Muscle layer of duodenum (tissue), 2 donors: ENCODE results near the gene COX5B.
"Not testable (repeated sequence)": the region's sequence is repeated elsewhere in the genome, so short reads cannot be mapped to it uniquely, and the experiment has no call there.

Source experiments
- H3K27ac ChIP-seq: one replicate; pipeline ENCODE4 v1.7.0; 2013; ENCODE audit warnings: mild to moderate bottlenecking, low read length
- H3K27me3 ChIP-seq: one replicate; pipeline ENCODE4 v1.7.0; 2013; ENCODE audit warnings: low read depth, mild to moderate bottlenecking, control low read depth, low read length
- H3K36me3 ChIP-seq, 2 donors: one replicate each; pipeline ENCODE4 v1.7.0; 2013; ENCODE audit warnings: low read length in 2 of 2, control low read depth in 1 of 2, mild to moderate bottlenecking in 1 of 2; ENCODE audit not compliant: insufficient read depth in 2 of 2, control insufficient read depth in 1 of 2
- H3K4me1 ChIP-seq, 2 donors: one replicate each; pipeline ENCODE4 v1.7.0; 2013; ENCODE audit warnings: low read length in 2 of 2, mild to moderate bottlenecking in 2 of 2, control low read depth in 1 of 2, moderate library complexity in 1 of 2; ENCODE audit not compliant: insufficient read depth in 2 of 2, control insufficient read depth in 1 of 2
- H3K4me3 ChIP-seq, 2 donors: one replicate each; pipeline ENCODE4 v1.7.0; 2013; ENCODE audit warnings: low read length in 2 of 2, low read depth in 1 of 2, mild to moderate bottlenecking in 1 of 2
- H3K9me3 ChIP-seq, 2 donors: one replicate each; pipeline ENCODE4 v1.7.0; 2013; ENCODE audit warnings: low read length in 2 of 2, control low read depth in 1 of 2, mild to moderate bottlenecking in 1 of 2; ENCODE audit not compliant: control insufficient read depth in 1 of 2
- donor health status: healthy.

The COX5B gene

GRCh38 chr2:97622976-97623375 is 22.9 kb upstream of the COX5B start:
- H3K4me3 ChIP-seq, H3K36me3 ChIP-seq, H3K27me3 ChIP-seq, H3K4me1 ChIP-seq, H3K27ac ChIP-seq, H3K9me3 ChIP-seq: not testable (repeated sequence)

DNA sequence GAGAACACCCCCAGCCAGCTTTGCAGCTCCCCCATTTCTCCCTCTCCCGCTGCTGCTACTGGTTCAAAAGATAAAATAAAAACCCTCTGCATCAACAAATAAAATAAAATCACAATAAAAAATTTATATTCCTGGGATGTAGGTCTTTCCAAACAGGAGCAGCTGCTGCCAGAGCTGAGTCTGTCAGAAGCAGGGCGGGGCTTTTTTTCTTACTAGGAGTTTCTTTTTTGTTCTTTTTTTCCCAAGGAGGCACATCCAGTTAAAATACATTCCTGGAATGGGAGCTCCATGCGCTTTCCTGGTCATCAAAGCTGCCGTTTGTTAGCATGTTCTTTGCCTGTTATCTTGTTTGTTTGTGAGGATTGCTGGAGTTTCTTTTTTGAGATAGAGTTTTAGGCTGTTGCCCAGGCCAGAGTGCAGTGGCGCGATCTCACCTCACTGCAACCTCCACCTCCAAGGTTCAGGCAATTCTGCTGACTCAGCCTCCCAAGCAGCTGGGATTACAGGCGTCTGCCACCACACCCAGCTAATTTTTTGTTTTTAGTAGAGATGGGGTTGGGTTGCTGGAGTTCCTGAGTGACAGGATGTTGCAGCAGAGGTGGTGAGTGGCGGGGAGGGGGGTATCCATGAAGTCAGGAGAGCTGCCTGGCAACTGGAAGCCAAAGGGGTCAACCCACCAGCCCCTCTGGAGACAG is 20.4 kb upstream of the COX5B start:
- not testable (repeated sequence) for H3K4me3 ChIP-seq, H3K4me1 ChIP-seq, H3K36me3 ChIP-seq, H3K9me3 ChIP-seq, H3K27ac ChIP-seq, H3K27me3 ChIP-seq

- not testable (repeated sequence) for H3K4me1 ChIP-seq, H3K27ac ChIP-seq, H3K27me3 ChIP-seq, H3K36me3 ChIP-seq, H3K4me3 ChIP-seq, H3K9me3 ChIP-seq
Measured at GRCh38 chr2:97626049-97626430, 19.8 kb upstream of the COX5B start.

GRCh38 chr2:97644023-97644717 is 1.7 kb upstream of the COX5B start:
- Histone ChIP-seq H3K27ac (no peak overlapping the region), H3K4me3 (no peak overlapping the region), H3K4me1 (peaks cover 0 to 8% of the 10 kb centered on the region in 2 donors), H3K27me3 (no peaks in the 10 kb centered on the region), H3K9me3 (no peaks in the 10 kb centered on the region), H3K36me3 (peaks cover 20 to 22% of the 10 kb centered on the region in 2 donors)

DNA sequence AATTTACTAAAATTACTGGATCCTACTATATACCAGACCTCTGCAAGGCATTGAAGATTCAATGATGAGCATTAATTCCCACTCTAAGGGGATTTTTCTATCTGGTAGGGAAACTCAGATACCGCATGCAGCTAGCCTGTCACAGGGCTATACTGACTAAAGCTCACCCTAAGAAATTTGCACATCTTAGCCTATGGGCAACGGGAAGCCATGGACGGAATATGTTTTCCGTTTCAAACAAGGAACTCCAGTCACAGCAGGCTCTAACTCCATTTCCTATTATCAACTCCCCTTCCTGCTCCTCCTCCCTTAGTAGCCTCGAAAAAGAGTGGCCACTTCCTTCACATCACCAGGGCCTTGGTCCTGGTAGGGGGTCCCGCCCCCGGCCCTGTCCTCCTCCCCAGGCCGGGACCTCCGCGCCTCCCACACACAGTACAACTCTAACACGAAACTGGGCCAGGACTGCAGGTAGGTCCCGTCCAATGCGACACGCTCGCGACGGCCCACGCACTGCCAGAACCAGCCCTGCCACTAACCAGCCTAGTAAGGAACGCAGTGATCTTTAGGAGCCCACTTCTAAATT is 659 bp upstream of the COX5B start:
- peak overlapping the region; percentile 91 to 98 for H3K4me3 ChIP-seq
- no peaks in the 10 kb centered on the region for H3K27me3 ChIP-seq
- H3K27ac ChIP-seq = peak overlapping the region; percentile 97
- H3K36me3 ChIP-seq = peaks cover 23 to 29% of the 10 kb centered on the region in 2 donors
- no peaks in the 10 kb centered on the region for H3K9me3 ChIP-seq
- H3K4me1 ChIP-seq = peaks cover 0 to 8% of the 10 kb centered on the region in 2 donors

DNA sequence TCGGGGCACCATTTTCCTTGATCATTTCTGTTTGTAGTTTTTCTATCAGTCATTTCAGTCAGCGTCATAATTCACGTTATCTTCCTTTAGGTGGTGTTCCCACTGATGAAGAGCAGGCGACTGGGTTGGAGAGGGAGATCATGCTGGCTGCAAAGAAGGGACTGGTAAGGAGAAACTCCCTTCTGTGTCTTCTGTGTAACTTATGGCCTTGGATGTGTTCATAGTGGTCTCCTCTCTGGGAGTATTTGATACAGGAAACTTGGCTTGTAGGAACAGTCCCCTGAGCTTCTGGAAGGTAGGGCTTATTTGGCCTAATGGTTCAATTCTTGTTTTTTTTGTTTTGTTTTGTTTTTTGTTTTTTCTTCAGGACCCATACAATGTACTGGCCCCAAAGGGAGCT is 1.1 kb downstream of the COX5B start:
- peak overlapping the region; percentile 50 for H3K27ac ChIP-seq
- peak overlapping the region; percentile 91 to 98 for H3K4me3 ChIP-seq
- peaks cover 23 to 29% of the 10 kb centered on the region in 2 donors for H3K36me3 ChIP-seq
- peaks cover 0 to 8% of the 10 kb centered on the region in 2 donors for H3K4me1 ChIP-seq
- no peaks in the 10 kb centered on the region for H3K27me3 ChIP-seq
- no peaks in the 10 kb centered on the region for H3K9me3 ChIP-seq

GRCh38 chr2:97651114-97651513 is 5.3 kb downstream of the COX5B start:
- Histone ChIP-seq H3K27ac (peak overlapping the region; percentile 21), H3K9me3 (peaks cover 0 to 3% of the 10 kb centered on the region in 2 donors), H3K27me3 (no peaks in the 10 kb centered on the region), H3K36me3 (peaks cover 28 to 48% of the 10 kb centered on the region in 2 donors), H3K4me1 (peaks cover 0 to 8% of the 10 kb centered on the region in 2 donors), H3K4me3 (no peak overlapping the region)

GRCh38 chr2:97653473-97653872 is 7.6 kb downstream of the COX5B start:
- peaks cover 30 to 58% of the 10 kb centered on the region in 2 donors for H3K36me3 ChIP-seq
- peaks cover 0 to 3% of the 10 kb centered on the region in 2 donors for H3K9me3 ChIP-seq
- no peaks in the 10 kb centered on the region for H3K4me1 ChIP-seq
- H3K4me3 ChIP-seq = no peak overlapping the region
- H3K27ac ChIP-seq = no peak overlapping the region
- no peaks in the 10 kb centered on the region for H3K27me3 ChIP-seq

- Histone ChIP-seq H3K27ac (no peak overlapping the region), H3K4me1 (no peaks in the 10 kb centered on the region), H3K4me3 (no peak overlapping the region), H3K27me3 (no peaks in the 10 kb centered on the region), H3K9me3 (peaks cover 0 to 3% of the 10 kb centered on the region in 2 donors), H3K36me3 (peaks cover 29 to 58% of the 10 kb centered on the region in 2 donors)
Measured at GRCh38 chr2:97653874-97654273, 8.0 kb downstream of the COX5B start.

- H3K27me3 ChIP-seq = no peaks in the 10 kb centered on the region
- no peak overlapping the region for H3K4me3 ChIP-seq
- H3K9me3 ChIP-seq = peaks cover 0 to 3% of the 10 kb centered on the region in 2 donors
- H3K36me3 ChIP-seq = peaks cover 25 to 58% of the 10 kb centered on the region in 2 donors
- no peak overlapping the region for H3K27ac ChIP-seq
- no peaks in the 10 kb centered on the region for H3K4me1 ChIP-seq
Measured at GRCh38 chr2:97654309-97654708, 8.4 kb downstream of the COX5B start.

- Histone ChIP-seq H3K9me3 (peaks cover 0 to 3% of the 10 kb centered on the region in 2 donors), H3K36me3 (peaks cover 25 to 54% of the 10 kb centered on the region in 2 donors), H3K27me3 (no peaks in the 10 kb centered on the region), H3K4me1 (no peaks in the 10 kb centered on the region), H3K27ac (no peak overlapping the region), H3K4me3 (no peak overlapping the region)
Measured at GRCh38 chr2:97654791-97655190, 8.9 kb downstream of the COX5B start.
